HG02973 (cell line): ENCODE measurements around the gene NBEAL2.

ENCODE experiments used
- ATAC-seq: cut with Tn5 transposase; IDR thresholded peaks from one replicate; pipeline ENCODE4 v1.9.1; 2021; ENCODE audit warnings: moderate library complexity; ENCODE audit not compliant: unreplicated experiment

The NBEAL2 gene

GRCh38 chr3:46986055-46986730 lies 6.7 kb downstream of the NBEAL2 start:
- ATAC-seq = no peak

GRCh38 chr3:46986782-46987310 lies 7.4 kb downstream of the NBEAL2 start:
- ATAC-seq = no peak

GRCh38 chr3:46987319-46987742 lies 7.9 kb downstream of the NBEAL2 start:
- no peak for ATAC-seq

- ATAC-seq = peak; percentile 63
These were observed 8.4 kb downstream of the NBEAL2 start for GRCh38 chr3:46987743-46988401.

GRCh38 chr3:46988616-46989015 lies 9.2 kb downstream of the NBEAL2 start:
- ATAC-seq = no peak

- no peak for ATAC-seq
These were observed 9.8 kb downstream of the NBEAL2 start for GRCh38 chr3:46989146-46989810.

- ATAC-seq = no peak
These were observed 11.3 kb downstream of the NBEAL2 start for GRCh38 chr3:46990573-46991374.

GRCh38 chr3:46991406-46992165 lies 12.1 kb downstream of the NBEAL2 start:
- ATAC-seq = no peak

- ATAC-seq = no peak
These were observed 12.8 kb downstream of the NBEAL2 start for GRCh38 chr3:46992231-46992630.

GRCh38 chr3:46993292-46993691 lies 13.8 kb downstream of the NBEAL2 start:
- ATAC-seq = no peak

- no peak for ATAC-seq
These were observed 14.5 kb downstream of the NBEAL2 start for GRCh38 chr3:46993986-46994385.

- no peak for ATAC-seq
These were observed 15.6 kb downstream of the NBEAL2 start for GRCh38 chr3:46994801-46995731.

- no peak for ATAC-seq
These were observed 16.6 kb downstream of the NBEAL2 start for GRCh38 chr3:46995901-46996562.

- no peak for ATAC-seq
These were observed 17.4 kb downstream of the NBEAL2 start for GRCh38 chr3:46996689-46997452.

- ATAC-seq = no peak
These were observed 18.1 kb downstream of the NBEAL2 start for GRCh38 chr3:46997453-46998091.

- no peak for ATAC-seq
These were observed 18.8 kb downstream of the NBEAL2 start for GRCh38 chr3:46998121-46998851.
